ENCODE results near the gene REPS1.

- TF ChIP-seq, protein P1, sequence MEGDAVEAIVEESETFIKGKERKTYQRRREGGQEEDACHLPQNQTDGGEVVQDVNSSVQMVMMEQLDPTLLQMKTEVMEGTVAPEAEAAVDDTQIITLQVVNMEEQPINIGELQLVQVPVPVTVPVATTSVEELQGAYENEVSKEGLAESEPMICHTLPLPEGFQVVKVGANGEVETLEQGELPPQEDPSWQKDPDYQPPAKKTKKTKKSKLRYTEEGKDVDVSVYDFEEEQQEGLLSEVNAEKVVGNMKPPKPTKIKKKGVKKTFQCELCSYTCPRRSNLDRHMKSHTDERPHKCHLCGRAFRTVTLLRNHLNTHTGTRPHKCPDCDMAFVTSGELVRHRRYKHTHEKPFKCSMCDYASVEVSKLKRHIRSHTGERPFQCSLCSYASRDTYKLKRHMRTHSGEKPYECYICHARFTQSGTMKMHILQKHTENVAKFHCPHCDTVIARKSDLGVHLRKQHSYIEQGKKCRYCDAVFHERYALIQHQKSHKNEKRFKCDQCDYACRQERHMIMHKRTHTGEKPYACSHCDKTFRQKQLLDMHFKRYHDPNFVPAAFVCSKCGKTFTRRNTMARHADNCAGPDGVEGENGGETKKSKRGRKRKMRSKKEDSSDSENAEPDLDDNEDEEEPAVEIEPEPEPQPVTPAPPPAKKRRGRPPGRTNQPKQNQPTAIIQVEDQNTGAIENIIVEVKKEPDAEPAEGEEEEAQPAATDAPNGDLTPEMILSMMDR (IDR thresholded peaks at IDR 0.05) = no peak
- TF ChIP-seq POLR2A (IDR thresholded peaks at IDR 0.05) = no peak
- TF ChIP-seq POLR2AphosphoS5 (IDR thresholded peaks at IDR 0.05) = no peak
Observed at GRCh38 chr6:138977242-138977641, 10.8 kb downstream of the REPS1 start.

Measured in prostate gland (tissue), 2 donors.